Activated T-helper 9 cell treated with anti-CD3 and anti-CD28 coated beads, Interleukin-2, amount 50 U/mL, for 16 hours (primary cell): ENCODE data around the gene RNF31.
A peak's percentile ranks its signal among the peaks of the same experiment; 100 is the strongest.

ENCODE experiments used
- DNase-seq: peaks from one replicate; pipeline ENCODE4 v3.0.0-alpha.2; 2020; ENCODE audit warnings: low read depth

RNF31 gene

GRCh38 chr14:24137529-24138395 lies 9.5 kb upstream of the RNF31 start:
- no peak for DNase-seq

DNA sequence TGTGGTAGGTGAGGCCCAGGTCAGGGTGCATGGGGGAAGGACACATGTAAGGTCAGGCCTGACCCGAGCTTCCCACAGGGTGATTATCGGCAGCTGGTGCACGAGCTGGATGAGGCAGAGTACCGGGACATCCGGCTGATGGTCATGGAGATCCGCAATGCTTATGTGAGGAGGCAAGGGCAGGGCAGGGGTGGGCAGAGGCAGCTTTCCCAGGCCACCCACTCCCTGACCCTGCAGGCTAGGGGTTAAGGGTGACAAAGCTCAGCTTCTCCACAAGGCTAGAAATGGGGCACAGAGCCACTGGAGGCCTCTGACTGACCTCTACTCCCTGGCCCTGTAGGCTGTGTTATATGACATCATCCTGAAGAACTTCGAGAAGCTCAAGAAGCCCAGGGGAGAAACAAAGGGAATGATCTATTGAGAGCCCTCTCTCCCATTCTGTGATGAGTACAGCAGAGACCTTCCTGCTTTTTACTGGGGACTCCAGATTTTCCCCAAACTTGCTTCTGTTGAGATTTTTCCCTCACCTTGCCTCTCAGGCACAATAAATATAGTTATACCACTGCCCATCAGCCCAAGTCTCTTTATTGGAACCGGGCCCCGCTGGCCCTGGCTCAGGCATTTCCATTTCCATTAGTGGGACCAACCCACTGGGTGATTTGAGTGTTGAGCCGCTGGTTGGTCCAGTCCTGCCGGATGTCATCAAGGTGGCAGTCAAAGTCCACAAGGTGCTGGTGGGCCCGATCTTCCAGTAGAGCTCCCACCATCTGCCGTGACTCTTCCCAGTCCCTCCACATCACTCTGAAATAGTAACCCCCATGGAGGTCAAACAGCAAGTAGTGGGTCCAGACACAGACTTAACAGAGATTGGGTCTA lies 8.7 kb upstream of the RNF31 start:
- no peak for DNase-seq

DNA sequence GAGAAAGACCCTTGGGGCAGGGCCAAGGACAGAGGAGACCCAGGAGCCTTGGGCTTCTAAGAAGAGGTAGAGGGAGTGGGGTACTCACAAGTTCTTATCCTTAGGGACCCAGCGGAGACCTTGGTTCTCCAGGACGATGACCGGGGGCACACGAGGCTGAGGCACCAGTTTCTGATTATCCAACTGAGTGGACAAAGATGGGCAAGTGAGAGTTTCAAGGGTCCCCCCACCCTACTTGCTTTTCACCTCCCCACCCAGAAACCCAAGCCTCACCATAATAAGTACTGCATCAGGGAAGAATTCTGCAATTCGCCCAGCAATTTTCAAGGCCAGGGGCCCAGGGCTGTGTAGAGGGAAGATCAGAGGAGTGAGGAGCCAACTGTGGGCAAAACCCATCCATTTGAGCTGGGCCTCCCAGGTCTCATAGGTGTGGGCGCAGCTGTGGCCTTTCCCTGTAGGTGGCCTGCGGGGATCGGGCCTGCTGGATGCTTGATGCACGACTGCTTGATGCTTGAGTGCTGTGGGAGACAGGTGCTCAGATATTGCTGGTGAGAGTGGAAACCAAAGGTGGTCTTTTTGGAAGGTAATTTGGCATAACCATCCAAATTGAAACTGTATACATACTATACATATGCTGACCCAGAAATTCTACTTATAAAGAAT lies 7.9 kb upstream of the RNF31 start:
- DNase-seq = no peak

- peak; percentile 99 for DNase-seq
Measured at GRCh38 chr14:24141097-24141880, 6.0 kb upstream of the RNF31 start, which contains the start of gene EMC9. EMC9 (minus strand) TSS chr14:24141591; CDS start chr14:24141304, 287 bp downstream.

DNA sequence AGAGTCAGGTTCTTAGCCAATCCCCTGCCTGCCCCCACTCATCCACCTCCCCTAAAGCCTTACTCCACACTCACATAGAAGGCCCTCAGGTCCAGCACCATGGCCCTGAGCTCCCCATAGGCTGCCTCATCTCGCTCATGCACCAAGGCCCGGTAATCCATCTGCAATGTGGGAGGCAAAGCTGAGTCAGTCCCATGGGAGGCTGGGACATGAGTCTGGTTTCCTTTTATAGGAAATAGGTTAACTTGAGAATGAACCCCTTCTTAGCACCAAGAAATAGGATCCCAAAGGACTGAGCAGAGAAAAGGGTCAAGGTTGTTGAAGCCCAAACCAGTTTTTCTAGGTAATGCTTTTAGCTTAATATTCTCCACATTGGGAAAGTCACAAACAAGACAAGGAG lies 3.8 kb upstream of the RNF31 start:
- DNase-seq = no peak

- DNase-seq = no peak
Measured at GRCh38 chr14:24144451-24144850, 2.8 kb upstream of the RNF31 start.

DNA sequence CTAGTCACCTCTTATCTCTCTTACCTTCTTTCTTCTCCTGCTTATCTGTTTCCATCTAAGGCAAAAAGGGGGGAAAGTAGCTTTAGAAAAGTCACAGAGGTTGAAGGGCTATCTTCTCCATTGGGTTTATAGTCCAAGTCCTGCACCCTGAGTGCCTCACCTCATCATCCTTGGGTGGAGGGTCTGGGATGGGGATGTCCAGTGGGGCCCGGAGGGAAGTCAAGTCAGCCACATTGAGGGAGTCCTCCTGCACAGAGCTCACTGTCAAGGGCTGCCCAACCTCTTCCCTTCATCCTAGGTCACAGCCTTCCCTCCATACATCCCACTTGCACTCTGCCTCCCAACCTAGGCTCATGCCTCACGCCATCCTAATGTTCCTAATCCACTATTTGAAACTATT lies 2.1 kb upstream of the RNF31 start:
- DNase-seq = no peak

- no peak for DNase-seq
Measured at GRCh38 chr14:24145690-24146452, 1.4 kb upstream of the RNF31 start.

DNA sequence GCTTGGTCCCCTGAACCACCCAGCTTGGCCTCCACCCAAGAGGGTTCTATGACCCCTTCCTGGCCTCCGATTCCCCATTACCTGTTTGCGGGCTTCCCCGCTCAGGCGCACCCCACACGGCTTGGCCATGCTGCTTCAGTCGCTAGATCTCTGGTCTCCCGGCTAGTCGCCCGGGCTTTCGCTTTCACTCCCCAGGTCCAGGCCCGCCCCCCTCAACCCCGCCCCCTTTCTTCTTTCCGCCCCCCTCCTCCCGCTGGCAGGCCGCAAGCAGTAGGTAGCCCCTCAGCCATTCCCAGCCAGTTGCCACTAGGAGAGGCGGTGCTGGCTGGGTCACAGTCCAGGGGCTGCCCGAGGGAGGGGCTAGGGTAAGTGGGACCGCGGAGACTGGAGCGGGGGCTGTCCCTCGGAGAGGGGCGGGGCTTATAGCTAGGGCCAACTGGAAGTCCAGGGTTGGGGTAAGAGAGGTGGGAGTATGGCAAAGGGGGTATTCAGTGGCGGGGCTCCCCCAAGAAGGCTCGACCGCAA lies 783 bp upstream of the RNF31 start, which contains the start of gene PSME2:
Gene PSME2, minus strand, starts transcription at position 158 of the 525 bp plus-strand sequence. Its CDS starts 29 bp downstream, at position 129.
- peak; percentile 77 for DNase-seq

DNA sequence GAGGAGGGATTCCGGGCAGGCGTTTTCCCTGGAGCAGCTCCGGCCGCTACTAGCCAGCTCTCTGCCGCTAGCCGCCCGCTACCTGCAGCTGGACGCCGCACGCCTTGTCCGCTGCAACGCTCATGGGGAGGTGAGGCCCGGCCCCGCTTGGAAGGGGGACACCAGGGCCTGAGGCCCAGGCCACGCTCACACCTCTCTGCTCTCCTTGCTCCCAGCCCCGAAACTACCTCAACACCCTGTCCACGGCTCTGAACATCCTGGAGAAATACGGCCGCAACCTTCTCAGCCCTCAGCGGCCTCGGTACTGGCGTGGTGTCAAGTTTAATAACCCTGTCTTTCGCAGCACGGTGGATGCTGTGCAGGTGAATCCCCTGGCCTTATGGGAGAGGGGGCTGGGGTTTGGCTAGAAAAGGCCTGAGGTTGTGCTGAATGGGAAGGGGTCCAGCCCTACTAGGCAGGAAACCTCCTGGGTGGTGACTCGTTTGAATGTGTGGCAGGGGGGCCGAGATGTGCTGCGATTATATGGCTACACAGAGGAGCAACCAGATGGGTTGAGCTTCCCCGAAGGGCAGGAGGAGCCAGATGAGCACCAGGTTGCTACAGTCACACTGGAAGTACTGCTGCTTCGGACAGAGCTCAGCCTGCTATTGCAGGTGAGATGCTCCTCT lies 597 bp downstream of the RNF31 start:
- DNase-seq = no peak

GRCh38 chr14:24149302-24149969 lies 2.1 kb downstream of the RNF31 start:
- no peak for DNase-seq

- no peak for DNase-seq
Measured at GRCh38 chr14:24150061-24150460, 2.8 kb downstream of the RNF31 start.

GRCh38 chr14:24150567-24150966 lies 3.3 kb downstream of the RNF31 start:
- DNase-seq = no peak

GRCh38 chr14:24150993-24151392 lies 3.7 kb downstream of the RNF31 start:
- DNase-seq = no peak

DNA sequence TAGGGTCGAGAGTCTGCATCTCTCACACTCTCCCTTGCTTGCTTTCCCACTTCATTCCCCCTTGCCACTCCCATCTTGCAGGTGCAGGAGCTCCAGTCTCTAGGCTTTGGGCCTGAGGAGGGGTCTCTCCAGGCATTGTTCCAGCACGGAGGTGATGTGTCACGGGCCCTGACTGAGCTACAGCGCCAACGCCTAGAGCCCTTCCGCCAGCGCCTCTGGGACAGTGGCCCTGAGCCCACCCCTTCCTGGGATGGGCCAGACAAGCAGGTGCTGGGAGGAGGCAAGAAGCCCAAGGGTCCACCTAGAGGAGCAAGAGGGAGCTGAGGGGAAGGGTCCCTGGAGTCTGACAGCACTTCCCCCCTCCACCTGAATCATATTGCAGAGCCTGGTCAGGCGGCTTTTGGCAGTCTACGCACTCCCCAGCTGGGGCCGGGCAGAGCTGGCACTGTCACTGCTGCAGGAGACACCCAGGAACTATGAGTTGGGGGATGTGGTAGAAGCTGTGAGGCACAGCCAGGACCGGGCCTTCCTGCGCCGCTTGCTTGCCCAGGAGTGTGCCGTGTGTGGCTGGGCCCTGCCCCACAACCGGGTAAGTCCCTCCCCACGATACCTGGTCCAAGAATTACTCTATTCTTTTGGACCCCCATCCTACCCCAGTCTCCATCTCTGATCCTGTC lies 4.2 kb downstream of the RNF31 start:
- no peak for DNase-seq

GRCh38 chr14:24155100-24155499 lies 7.8 kb downstream of the RNF31 start:
- DNase-seq = no peak

- DNase-seq = no peak
Measured at GRCh38 chr14:24156840-24157239, 9.5 kb downstream of the RNF31 start.

DNA sequence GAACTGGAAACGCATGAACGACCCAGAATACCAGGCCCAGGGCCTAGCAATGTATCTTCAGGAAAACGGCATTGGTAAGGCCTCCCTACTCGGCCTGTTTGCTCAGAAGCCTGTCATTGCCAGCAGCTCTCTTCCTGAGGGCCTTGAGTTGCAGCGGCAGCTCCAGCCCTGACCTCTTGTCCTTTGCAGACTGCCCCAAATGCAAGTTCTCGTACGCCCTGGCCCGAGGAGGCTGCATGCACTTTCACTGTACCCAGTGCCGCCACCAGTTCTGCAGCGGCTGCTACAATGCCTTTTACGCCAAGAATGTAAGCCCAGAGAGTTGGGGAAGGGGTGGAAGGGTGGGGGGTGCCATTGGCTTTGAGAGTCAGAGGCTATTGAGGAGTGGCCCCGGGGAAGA lies 10.0 kb downstream of the RNF31 start:
- no peak for DNase-seq
